ENCODE data around the gene KLRG1.
A peak's percentile ranks its signal among the peaks of the same experiment; 100 is the strongest.

The KLRG1 gene

DNA sequence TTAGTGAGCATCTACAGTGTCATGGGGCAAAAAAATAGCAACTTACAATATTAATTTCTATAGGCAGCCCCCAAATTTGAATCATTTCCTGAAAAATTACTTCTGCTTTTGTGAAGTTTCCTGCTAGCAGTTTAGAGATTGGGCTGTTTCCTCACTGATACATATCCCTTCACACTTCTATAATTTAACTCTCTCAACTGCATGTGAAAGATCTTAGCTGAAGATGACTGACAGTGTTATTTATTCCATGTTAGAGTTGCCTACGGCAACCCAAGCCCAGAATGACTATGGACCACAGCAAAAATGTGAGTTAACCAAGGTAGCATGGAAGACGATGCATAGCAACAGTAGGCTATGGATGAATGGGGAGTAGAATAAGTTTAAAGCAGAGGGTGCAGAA is at the start of gene KLRG1:
TSS of gene KLRG1 (plus strand) at position 134 of the 400 bp plus-strand sequence. CDS start at position 224, 90 bp downstream.
- DNase-seq (ENCODE audit: low read depth in 1 of 2, low spot score in 1 of 2), result no peak

DNA sequence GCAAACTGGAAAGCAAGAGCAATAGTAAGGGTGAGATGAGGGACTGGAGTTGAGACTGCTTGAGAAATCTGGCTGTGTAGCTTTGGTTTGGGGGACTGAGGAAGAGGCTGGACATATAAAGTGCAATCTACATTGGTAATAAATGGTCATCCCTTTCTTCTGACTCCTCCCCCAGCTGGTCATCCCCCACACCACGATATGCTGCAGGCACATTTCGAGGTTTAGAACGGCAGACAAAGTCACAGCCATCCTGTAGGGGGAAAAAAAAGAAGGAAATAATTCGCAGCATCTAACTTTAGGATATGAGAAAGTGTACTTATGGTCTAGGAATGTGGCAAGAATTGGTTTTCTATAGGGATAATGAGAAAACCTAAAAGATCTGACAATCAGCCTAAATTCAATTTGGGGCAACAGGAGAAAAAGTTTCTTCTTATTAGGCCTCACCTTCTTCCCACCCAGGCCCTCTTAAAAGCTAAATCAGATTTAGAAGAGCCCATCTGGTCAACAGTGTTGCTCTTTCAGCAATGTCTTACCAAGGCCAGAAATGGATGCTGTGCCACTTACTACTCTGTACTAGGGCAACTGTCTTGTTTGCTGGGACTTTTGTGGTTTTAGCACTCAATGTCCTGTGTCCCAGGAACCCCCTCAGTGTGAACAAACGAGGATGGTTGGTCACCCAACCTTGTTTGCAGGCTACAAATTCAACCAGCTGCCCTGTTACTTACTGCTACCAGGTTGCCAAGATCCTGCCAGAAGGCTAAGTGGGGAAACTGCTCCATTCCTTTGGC is 47.5 kb upstream of the KLRG1 start:
- DNase-seq (ENCODE audit: low read depth in 1 of 2, low spot score in 1 of 2), result no peak

DNA sequence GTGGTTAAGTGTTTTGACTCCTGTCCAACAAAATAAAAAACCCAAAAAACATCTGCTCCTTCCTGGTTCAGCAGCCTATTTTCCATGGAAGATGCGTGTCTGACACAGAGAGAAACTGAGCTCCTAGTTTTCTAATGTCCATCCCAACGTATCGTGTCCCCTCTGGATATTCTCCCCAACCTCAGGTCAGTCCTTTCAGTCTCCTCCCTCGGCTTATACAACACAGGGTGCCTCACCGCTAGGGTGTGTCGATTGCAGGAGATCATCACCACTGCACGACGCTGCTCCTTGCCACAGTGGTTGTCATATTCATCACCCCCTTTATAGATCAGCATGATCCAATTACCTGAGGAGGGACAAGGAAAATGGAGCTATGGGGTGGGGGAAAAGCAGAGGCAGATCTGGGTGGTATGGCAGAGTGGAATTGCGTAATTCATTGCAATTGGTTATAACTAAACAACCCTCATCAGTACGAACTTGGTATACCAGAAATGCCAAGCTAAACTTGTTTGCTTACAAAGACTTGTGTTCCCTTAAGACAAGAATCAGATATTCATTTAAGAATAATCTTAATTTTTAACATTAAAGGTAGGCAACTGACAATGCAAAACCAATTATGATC is 45.7 kb upstream of the KLRG1 start:
- DNase-seq (ENCODE audit: low read depth in 1 of 2, low spot score in 1 of 2), result no peak

DNA sequence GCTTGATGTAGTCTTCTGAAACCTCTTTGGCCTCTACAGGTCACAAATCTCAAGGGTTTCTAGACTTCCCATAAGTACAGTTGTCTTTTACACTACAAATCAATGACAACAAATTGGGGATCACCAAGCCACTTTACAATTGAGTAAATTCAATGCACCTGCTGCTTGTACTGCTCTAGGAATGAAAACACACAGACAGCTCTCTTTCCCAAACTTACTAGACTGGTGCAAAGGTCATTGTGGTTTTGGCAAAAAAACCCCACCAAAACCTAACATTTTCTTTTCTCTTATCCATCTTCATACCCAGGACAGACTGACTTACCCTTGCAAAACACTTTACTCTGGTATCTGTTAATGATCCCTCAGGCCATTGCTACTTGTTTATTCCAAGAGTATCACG is 42.6 kb upstream of the KLRG1 start:
- DNase-seq (ENCODE audit: low read depth in 1 of 2, low spot score in 1 of 2), result no peak

DNA sequence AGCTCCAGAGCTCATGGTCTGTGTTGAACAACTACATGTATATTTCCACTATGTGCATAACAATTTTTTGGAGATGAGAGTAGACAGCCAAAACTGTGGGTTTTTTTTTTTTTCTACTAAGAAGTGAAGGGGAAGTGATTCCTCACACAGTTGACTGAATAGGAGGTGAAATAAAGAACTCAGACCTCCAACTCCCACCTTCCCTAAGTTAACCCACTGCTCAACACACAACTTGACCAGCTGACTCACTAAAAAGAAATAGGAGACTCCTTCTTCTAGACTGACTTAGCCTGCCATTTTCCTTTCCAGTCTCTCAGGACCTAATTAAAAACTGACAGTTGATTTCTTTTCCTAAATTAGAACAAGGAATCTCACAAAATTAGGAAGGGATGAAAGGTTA is 41.6 kb upstream of the KLRG1 start:
- no peak for DNase-seq (ENCODE audit: low read depth in 1 of 2, low spot score in 1 of 2)

DNA sequence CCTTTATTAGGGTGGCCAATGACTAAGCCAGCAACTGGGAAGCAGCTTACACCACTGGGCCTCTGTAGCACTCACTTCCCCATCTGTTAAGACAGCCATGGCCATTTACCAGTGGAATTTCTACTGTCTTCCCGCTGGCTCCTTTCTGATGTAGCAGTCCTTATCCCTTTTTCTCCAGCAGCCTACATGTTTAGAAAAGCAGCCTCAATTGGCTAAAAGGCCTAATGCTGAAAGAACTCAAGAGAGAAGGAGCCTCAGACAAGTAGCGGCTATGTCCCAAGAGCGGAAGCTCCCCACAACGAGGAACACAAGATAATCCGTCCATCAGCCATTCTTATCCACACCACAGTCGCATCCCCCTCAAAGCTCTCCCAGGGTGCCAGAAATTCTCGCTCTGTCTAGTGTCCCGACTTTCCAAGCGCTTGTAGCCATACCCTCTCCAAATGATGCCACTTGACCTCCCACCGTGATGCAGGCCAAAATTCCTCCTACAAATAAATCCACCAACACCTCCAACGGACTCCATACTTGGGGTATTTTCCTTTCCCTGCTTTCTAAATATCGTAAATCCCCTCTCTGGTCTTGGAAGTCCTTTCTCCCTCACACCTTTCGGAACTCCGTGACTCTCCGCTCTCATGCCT is 40.5 kb upstream of the KLRG1 start:
- DNase-seq (ENCODE audit: low read depth in 1 of 2, low spot score in 1 of 2), result no peak

DNA sequence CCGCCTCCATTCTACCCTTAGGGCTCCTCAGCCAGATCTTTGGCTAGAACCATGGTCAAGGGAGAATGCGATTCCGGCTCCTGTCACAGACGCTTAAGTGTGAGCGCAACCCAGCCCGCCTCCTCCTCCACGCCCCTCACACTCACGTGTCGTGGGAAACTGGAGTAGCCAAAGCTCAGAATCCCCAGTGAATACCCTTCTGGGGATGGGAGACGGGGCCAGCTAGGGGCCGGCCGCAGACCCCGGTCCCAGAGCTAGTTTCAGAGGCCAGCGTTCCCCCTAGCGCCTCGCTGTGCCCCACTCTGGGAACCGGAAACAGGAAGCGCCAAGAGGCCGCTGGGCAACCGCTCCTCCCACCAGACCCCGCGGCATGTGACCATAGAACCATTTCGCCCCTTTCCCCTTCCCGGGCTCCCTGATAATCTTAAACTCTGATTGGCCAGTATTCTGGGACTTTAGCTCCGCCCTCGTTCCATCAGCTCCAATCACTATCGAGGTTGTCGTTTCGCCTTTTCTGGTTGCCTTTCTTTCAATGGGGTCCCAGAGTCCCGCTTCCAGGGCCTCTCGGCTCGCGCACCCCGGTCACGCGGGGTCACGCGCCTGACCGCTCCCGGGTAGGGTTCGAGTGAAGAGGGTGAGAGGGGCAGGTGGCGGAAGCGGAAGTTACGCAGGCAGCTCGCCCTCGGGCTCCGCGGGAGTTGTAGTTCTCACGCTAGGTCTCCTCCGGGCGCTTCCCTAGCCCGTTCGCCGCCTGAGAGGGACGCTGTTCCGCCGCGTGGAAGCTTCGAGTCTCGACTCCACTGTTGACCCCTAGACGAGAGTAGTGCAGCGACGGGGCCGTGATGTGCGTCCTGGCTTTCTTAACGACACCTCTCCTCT is 39.8 kb upstream of the KLRG1 start, which contains the start of gene M6PR:
TSS of gene M6PR (minus strand) at position 304 of the 879 bp plus-strand sequence. CDS start 3,241 bp downstream, outside the sequence.
- peak; percentile 73 to 74 for DNase-seq (ENCODE audit: low read depth in 1 of 2, low spot score in 1 of 2)

DNA sequence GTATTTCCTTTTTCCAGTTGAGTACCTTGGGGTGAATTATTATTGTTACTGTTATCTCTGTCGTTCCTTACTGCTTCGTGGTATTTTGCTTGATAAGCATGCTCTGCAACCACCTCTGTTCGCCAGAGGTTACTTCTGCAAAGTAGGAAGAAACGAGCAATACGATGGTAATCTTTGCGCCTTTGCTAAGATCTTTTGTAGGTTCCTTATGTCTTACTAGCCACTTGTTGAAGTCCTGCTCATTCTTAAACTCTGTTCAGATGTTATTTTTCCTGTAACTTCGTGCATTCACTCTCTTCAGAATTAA is 39.2 kb upstream of the KLRG1 start:
- DNase-seq (ENCODE audit: low read depth in 1 of 2, low spot score in 1 of 2), result no peak

DNA sequence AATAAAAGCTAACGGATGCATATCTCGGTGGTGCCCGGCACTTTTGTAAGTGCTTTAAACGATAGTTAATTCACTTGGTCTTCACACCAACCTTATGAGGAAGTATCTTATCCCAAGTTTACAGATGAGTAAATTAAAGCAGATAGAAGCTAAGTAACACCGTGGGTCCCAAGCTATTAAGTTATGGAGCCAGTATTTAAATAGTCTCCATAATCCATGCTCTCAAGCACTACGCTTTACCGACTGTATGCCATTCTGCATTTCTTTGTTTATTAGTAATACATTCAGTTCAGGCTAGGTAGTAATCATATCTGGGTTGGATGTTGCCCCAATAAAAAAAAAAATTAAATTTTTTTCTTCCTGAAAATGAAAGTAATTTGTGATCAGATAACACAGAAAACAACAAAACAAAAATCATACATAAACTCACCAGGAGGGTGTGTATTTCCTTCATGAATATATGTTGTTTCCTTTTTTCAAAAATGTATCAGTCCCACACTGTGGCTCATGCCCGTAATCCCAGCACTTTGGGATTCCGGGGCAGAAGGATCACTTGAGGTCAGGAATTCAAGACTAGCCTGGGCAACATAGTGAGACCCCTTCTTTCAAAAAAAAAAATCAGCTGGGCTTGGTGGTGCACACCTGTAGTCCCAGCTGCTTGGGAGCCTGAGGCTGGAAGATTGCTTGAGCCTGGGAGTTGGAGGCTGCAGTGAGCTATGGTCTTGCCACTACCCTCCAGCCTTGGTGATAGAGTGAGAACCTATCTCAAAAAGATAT is 38.5 kb upstream of the KLRG1 start:
- no peak for DNase-seq (ENCODE audit: low read depth in 1 of 2, low spot score in 1 of 2)

DNA sequence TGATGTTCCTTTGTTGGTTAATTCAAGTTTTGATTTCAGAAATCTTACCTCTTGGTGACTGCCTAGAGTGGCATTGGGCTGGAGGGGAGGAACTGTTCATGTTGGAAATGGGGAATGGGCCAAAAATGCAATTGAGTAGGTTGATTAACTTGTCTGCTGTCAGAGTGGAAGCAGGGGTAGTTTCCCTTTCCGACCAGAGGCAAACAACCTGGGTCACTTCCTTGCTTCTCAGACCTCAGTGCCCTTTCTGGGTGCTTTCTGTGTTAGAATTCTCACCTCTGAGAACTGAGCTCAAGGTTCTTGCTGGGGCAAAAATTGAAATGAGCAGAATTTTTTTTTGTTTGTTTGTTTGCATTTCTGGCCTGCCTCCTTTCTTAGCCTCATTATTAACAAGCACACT is 37.6 kb upstream of the KLRG1 start:
- no peak for DNase-seq (ENCODE audit: low read depth in 1 of 2, low spot score in 1 of 2)

DNA sequence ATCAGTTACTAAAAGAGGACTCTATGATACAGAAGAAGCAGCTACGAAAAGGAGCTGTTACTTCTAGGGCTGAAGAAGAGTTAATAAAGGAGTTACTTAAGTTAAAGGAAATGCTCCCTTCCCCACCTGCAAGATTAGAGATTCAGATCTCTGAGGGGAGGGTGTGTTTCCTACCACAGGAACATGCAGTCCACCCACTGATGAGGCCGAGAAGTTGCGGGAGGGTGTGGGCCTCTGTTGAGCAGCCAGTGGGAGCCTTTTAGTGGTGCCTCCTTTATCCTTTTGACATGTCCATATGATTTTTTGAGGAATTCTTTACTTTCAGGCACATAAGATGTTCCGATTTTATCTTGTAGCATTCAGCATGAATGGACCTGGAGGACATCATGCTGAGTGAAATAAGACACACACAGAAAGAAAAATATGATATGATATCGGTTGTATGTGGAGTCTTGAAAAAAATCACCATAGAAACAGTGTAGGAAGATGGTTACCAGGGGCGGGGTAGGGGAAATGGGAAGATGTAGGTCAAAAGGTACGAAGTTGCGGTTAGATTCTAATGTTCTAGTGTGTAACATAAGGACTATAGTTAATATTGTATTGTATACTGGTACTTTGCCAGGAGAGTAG is 35.5 kb upstream of the KLRG1 start:
- DNase-seq (ENCODE audit: low read depth in 1 of 2, low spot score in 1 of 2), result peak in 1 of 2 donors; percentile 30

DNA sequence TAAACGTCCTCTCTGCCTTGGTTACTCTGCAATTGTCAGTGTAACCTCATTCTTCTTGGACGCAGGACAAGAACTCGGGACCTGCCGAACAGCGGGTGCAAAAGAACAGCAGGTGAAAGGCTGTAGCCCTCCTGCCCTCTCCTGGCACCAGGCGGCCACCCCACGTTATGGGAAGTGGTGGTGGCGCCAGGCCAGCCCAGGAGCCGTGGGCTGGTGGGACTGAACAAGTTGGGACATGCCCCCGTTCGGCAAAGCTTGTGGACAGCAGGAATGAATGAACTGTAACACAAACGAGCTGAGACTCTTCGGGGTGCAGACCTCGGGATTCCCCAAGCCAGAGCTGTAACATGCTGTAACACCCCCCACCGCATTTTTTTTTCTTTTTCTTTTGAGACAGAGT is 33.3 kb upstream of the KLRG1 start:
- no peak for DNase-seq (ENCODE audit: low read depth in 1 of 2, low spot score in 1 of 2)

DNA sequence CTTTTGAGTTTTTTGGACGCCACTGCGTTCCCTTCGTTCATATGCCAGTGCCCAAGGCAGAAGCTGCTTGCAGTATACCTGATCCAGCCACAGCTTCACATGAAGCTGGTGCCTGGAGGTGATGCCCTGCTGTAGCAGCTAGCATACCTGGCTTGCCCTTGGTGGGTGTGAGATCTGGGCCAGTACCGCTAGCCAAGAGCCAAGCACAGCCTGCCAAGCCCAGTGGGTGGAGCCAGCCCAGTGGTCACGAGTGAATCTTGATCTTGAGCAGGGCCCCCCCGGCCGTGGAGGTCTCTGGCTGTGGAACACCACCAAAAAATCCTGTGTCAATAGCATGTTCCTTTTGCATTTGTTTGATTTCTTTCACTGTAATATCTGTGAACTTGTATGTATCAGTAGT is 32.6 kb upstream of the KLRG1 start:
- DNase-seq (ENCODE audit: low read depth in 1 of 2, low spot score in 1 of 2), result no peak

DNA sequence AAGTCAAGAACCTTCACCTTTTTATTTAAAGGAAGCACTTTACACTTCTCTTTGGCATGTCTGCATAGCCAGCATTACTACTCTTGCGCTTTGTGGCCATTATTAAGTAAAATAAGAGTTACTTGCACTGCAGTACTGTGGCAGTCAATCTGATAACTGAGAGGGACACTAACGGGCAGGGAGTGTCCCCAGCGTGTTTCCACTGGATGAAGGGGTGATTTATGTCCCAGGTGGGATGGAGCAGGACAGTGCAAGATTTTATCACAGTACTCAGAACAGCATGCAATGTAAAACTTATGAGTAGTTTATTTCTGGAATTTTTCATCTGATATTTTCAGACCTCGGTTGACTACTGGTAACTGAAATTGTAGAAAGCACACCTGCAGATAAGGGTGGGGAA is 31.8 kb upstream of the KLRG1 start:
- no peak for DNase-seq (ENCODE audit: low read depth in 1 of 2, low spot score in 1 of 2)

DNA sequence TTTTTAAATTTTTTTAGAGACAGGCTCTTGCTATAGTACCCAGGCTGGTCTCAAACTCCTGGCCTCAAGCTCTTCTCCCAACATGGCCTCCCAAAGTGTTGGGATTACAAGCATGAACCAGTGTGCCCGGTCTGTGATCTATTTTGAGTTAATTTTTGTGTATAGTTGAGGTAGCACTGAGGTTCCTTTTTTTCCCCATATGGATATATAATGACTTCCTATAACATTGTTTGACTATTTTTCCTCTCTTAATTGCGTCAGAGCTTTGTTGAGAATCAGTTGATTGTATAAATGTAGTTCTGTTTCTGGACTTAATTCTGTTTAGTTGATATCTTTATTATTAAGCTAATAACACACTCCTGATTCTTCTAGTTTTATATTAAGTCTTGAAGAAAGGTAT is 31.3 kb upstream of the KLRG1 start:
- no peak for DNase-seq (ENCODE audit: low read depth in 1 of 2, low spot score in 1 of 2)

DNA sequence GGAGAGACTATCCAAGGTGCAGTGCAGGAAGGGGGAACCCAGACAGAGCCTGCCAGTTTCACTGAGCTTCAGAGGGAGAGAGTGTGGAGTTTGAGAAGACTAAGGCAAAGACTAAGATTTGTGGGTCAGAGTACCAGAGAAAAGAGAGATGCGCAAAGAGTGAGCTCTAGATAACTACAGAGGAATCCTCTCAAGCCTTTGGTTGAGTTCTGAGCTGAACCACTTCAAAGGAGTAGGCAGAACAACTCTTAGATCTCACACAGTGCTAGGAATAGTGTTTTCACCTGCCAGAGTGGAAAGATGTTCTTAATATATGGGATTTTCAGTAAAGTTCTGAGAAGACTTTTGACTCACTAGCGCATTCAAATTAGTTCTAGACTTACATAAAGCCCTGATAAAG is 29.2 kb upstream of the KLRG1 start:
- DNase-seq (ENCODE audit: low read depth in 1 of 2, low spot score in 1 of 2), result no peak

DNA sequence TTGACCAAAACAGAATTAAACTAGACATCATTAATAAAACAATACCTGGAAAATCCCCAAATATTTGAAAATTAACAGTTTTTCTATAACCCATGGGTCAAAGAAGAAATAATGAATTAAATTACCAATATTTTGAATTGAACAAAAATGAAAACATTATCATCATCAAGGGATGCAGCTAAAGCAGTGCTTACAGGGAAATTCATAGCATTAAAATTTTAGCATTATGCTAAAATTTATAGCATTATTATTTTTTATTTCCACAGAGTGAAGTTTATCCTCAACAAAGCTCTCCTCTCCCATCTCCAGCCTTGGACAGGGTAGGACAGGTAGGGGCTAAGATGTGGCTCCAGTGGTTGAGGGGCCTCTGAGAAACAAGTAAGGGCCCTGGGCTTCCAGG is 20.6 kb upstream of the KLRG1 start:
- DNase-seq (ENCODE audit: low read depth in 1 of 2, low spot score in 1 of 2), result no peak

DNA sequence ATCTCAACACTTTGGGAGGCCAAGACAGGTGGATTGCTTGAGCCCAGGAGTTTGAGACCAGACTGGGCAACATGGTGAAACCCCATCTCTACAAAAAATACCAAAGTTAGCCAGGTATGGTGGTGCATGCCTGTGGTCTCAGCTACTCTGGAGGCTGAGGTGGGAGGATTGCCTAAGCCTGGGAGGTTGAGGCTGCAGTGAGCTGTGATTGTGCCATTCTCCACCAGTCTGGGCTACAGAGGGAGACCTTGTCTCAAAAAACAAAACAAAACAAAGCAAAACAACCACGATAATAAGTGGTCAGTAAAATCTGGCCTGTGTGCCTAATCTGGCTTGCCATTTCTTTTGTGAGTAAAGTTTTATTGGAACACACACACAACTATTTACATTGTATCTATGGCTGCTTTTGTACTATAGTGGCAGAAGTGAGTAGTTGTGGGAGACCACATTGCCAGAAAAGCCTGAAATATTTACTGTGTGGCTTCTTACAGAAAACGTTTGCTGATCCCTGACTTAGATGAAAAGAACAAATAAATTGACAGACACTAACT is 19.4 kb upstream of the KLRG1 start:
- no peak for DNase-seq (ENCODE audit: low read depth in 1 of 2, low spot score in 1 of 2)

DNA sequence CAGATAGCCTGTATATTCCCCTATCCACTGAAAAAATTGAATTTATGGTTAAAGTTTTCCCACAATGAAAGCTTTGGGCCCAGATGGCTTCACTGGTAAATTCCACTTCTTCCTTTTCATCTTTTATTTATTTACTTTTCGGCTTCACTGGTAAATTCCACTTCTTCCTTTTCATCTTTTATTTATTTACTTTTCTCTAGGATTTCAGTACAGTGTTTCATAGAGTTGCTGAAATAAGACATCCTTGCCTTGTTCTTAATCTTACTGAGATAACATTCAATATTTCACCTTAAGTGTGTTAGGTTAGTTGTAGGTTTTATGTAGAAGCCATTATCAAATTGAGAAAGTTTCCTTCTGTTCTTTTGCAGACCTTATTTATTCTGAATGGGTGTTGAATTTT is 18.9 kb upstream of the KLRG1 start:
- no peak for DNase-seq (ENCODE audit: low read depth in 1 of 2, low spot score in 1 of 2)

DNA sequence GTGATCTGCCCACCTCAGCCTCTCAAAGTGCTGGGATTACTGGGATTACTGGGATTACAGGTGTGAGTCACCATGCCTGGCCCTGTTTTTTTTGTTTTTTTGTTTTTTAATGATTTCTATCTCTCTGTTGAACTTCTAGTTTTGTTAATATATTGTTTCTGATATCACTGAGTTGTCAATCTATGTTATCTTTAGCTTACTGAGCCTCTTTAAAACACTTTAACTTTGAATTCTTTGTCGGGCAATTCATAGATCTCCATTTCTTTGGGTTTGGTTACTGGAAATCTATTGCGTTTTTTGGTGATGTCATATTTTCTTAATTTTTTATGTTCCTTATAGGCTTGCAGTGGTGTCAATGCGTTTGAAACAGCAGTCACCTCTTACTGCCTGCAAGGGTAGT is 9.2 kb upstream of the KLRG1 start:
- DNase-seq (ENCODE audit: low read depth in 1 of 2, low spot score in 1 of 2), result no peak
